HEK293 (cell line): ENCODE measurements around the gene NAGA.

Experiments used
- CTCF ChIA-PET: fragments of 350-600 bp; formaldehyde crosslinking; extraction: SDS; loops from one replicate; lab custom pipeline; 2021; ENCODE audit warnings: antibody characterized with exemption; lab: Yijun Ruan, JAX
- POLR2A ChIA-PET: fragments of 300-600 bp; formaldehyde crosslinking; extraction: SDS; loops from one replicate; lab custom pipeline; 2020; ENCODE audit warnings: antibody characterized with exemption, inconsistent platforms; lab: Yijun Ruan, JAX
- H3K27ac ChIP-seq: fragments of 200-500 bp; sonication (Bioruptor generic); 2 replicates; pipeline ENCODE4 v1.5.1; 2014; ENCODE audit warnings: low read depth, low read length, control low read depth, inconsistent platforms; ENCODE audit errors: extremely low read depth
- H3K36me3 ChIP-seq, 2 experiments: fragments of 200-500 bp in 1 of 2; sonication (Bioruptor generic) in 1 of 2; 1 replicate in 1 of 2; 2 replicates in 1 of 2; pipeline ENCODE4 v1.5.1; 2014 to 2017; ENCODE audit warnings: inconsistent platforms in 2 of 2, low read length in 2 of 2; ENCODE audit not compliant: control insufficient read depth in 2 of 2, insufficient read depth in 1 of 2
- H3K4me1 ChIP-seq: fragments of 200-500 bp; sonication (Bioruptor generic); 2 replicates; pipeline ENCODE4 v1.5.1; 2014; ENCODE audit warnings: mild to moderate bottlenecking, low read length, inconsistent platforms; ENCODE audit not compliant: control insufficient read depth, insufficient read depth
- H3K4me3 ChIP-seq: 2 replicates; pipeline ENCODE4 v1.5.1; 2011; ENCODE audit warnings: low read depth, mild to moderate bottlenecking, control low read depth, low read length, moderate library complexity
- H3K9me3 ChIP-seq: fragments of 200-500 bp; sonication (Bioruptor generic); 2 replicates; pipeline ENCODE4 v1.5.1; 2014; ENCODE audit warnings: low read depth, low read length, inconsistent platforms; ENCODE audit not compliant: control insufficient read depth, insufficient read depth
- KLF16 ChIP-seq: fragments of 450-650 bp; formaldehyde crosslinking; IDR thresholded peaks from 2 replicates; pipeline ENCODE4 v1.5.1; 2017; ENCODE audit warnings: missing biosample characterization, missing genetic modification characterization
- MEIS1 ChIP-seq: sonication (generic); formaldehyde crosslinking; IDR thresholded peaks from 2 replicates; pipeline ENCODE4 v1.8.1; 2022; ENCODE audit warnings: missing genetic modification reagents, mild to moderate bottlenecking, borderline replicate concordance
- PBX3 ChIP-seq: sonication (generic); formaldehyde crosslinking; IDR thresholded peaks from 2 replicates; pipeline ENCODE4 v1.8.1; 2022; ENCODE audit warnings: mild to moderate bottlenecking, moderate library complexity, missing genetic modification reagents
- PRDM6 ChIP-seq: fragments of 450-650 bp; formaldehyde crosslinking; IDR thresholded peaks from 2 replicates; pipeline ENCODE4 v1.5.1; 2017; ENCODE audit warnings: missing biosample characterization, missing genetic modification characterization
- ZIC2 ChIP-seq: fragments of 450-650 bp; formaldehyde crosslinking; IDR thresholded peaks from 2 replicates; pipeline ENCODE4 v1.5.1; 2016; ENCODE audit warnings: missing biosample characterization, missing genetic modification characterization
- ZNF148 ChIP-seq: fragments of 450-650 bp; formaldehyde crosslinking; IDR thresholded peaks from 2 replicates; pipeline ENCODE4 v1.5.0; 2017; ENCODE audit warnings: missing biosample characterization, missing genetic modification characterization, borderline replicate concordance
- ZNF174 ChIP-seq: fragments of 450-650 bp; formaldehyde crosslinking; IDR thresholded peaks from 2 replicates; pipeline ENCODE4 v1.5.0; 2017; ENCODE audit warnings: missing biosample characterization, mild to moderate bottlenecking, missing genetic modification characterization
- ZNF202 ChIP-seq: fragments of 450-650 bp; formaldehyde crosslinking; IDR thresholded peaks from 2 replicates; pipeline ENCODE4 v1.5.1; 2016; ENCODE audit warnings: missing biosample characterization, missing genetic modification characterization, borderline replicate concordance
- ZNF239 ChIP-seq: fragments of 450-650 bp; formaldehyde crosslinking; IDR thresholded peaks from 2 replicates; pipeline ENCODE4 v1.5.1; 2016; ENCODE audit warnings: missing biosample characterization, missing genetic modification characterization
- ZNF24 ChIP-seq: fragments of 450-650 bp; formaldehyde crosslinking; IDR thresholded peaks from 2 replicates; pipeline ENCODE4 v1.5.1; 2016; ENCODE audit warnings: missing biosample characterization, missing genetic modification characterization
- ZNF311 ChIP-seq: fragments of 450-650 bp; formaldehyde crosslinking; IDR thresholded peaks from 2 replicates; pipeline ENCODE4 v1.5.1; 2017; ENCODE audit warnings: missing biosample characterization, missing genetic modification characterization, borderline replicate concordance
- ZNF449 ChIP-seq: fragments of 450-650 bp; formaldehyde crosslinking; IDR thresholded peaks from 2 replicates; pipeline ENCODE4 v1.5.1; 2017; ENCODE audit warnings: missing biosample characterization, mild to moderate bottlenecking, missing genetic modification characterization, moderate library complexity
- ZNF544 ChIP-seq: fragments of 450-650 bp; formaldehyde crosslinking; IDR thresholded peaks from 2 replicates; pipeline ENCODE4 v1.5.0; 2017; ENCODE audit warnings: missing biosample characterization, missing genetic modification characterization
- ZNF560 ChIP-seq: fragments of 450-650 bp; formaldehyde crosslinking; IDR thresholded peaks from 2 replicates; pipeline ENCODE4 v1.5.1; 2017; ENCODE audit warnings: missing biosample characterization, missing genetic modification characterization, borderline replicate concordance
- ZNF585B ChIP-seq: fragments of 450-650 bp; formaldehyde crosslinking; IDR thresholded peaks from 2 replicates; pipeline ENCODE4 v1.5.1; 2016; ENCODE audit warnings: missing biosample characterization, missing genetic modification characterization
- ZNF626 ChIP-seq: fragments of 450-650 bp; sonication (Bioruptor Pico); formaldehyde crosslinking; IDR thresholded peaks from 2 replicates; pipeline ENCODE4 v1.5.1; 2018; ENCODE audit warnings: missing biosample characterization, missing genetic modification characterization, inconsistent platforms
- ZNF629 ChIP-seq: fragments of 450-650 bp; formaldehyde crosslinking; IDR thresholded peaks from 2 replicates; pipeline ENCODE4 v1.5.1; 2017; ENCODE audit warnings: missing biosample characterization, missing genetic modification characterization
- TF ChIP-seq, protein P1 (sequence below): fragments of 450-650 bp; formaldehyde crosslinking; IDR thresholded peaks from 2 replicates; pipeline ENCODE4 v1.5.1; 2016; ENCODE audit warnings: missing biosample characterization, missing genetic modification characterization
- TF ChIP-seq, protein P2 (sequence below): fragments of 450-650 bp; formaldehyde crosslinking; IDR thresholded peaks from 2 replicates; pipeline ENCODE4 v1.5.1; 2016; ENCODE audit warnings: missing biosample characterization, missing genetic modification characterization
- TF ChIP-seq, protein P3 (sequence below): fragments of 450-650 bp; formaldehyde crosslinking; conservative IDR thresholded peaks from 2 replicates; pipeline ENCODE4 v1.5.1; 2016; ENCODE audit warnings: low read depth, missing biosample characterization, missing genetic modification characterization

Gene NAGA

GRCh38 chr22:42084874-42085273 lies 14.3 kb upstream of the NAGA start (continued):
- no peak for TF ChIP-seq PRDM6 (tag by site-specific recombination)
- TF ChIP-seq ZNF560 (tag by site-specific recombination) = no peak
- TF ChIP-seq ZNF202 (tag by site-specific recombination) = no peak

GRCh38 chr22:42083119-42083518 lies 12.5 kb upstream of the NAGA start:
- ChIA-PET POLR2A (interaction anchor here (0.5 to 1.0 kb wide), 2 partner anchors 92 to 136 kb away, joined by 3 to 4 read pairs; partner anchors contain the start of gene CENPM), CTCF (interaction anchor here (0.6 to 0.7 kb wide), 2 partner anchors 49 to 485 kb away, joined by 3 read pairs; no protein-coding TSS in a partner anchor)

More at GRCh38 chr22:42083119-42083518, 12.5 kb upstream of the NAGA start:
- peaks cover 15 to 59% of the 10 kb centered on the region in 2 experiments for H3K36me3 ChIP-seq
- H3K9me3 ChIP-seq = no peaks in the 10 kb centered on the region
- peaks cover 4% of the 10 kb centered on the region; the same call in 1 of the 2 replicates for H3K4me1 ChIP-seq
- no peak for TF ChIP-seq ZNF544 (tag by site-specific recombination)
- TF ChIP-seq, protein P1, sequence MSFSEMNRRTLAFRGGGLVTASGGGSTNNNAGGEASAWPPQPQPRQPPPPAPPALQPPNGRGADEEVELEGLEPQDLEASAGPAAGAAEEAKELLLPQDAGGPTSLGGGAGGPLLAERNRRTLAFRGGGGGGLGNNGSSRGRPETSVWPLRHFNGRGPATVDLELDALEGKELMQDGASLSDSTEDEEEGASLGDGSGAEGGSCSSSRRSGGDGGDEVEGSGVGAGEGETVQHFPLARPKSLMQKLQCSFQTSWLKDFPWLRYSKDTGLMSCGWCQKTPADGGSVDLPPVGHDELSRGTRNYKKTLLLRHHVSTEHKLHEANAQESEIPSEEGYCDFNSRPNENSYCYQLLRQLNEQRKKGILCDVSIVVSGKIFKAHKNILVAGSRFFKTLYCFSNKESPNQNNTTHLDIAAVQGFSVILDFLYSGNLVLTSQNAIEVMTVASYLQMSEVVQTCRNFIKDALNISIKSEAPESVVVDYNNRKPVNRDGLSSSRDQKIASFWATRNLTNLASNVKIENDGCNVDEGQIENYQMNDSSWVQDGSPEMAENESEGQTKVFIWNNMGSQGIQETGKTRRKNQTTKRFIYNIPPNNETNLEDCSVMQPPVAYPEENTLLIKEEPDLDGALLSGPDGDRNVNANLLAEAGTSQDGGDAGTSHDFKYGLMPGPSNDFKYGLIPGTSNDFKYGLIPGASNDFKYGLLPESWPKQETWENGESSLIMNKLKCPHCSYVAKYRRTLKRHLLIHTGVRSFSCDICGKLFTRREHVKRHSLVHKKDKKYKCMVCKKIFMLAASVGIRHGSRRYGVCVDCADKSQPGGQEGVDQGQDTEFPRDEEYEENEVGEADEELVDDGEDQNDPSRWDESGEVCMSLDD (tag by site-specific recombination) = no peak
- no peak for TF ChIP-seq ZNF449
- no peak for TF ChIP-seq PBX3 (CRISPR knock-in tag)
- no peak for TF ChIP-seq ZNF311 (tag by site-specific recombination)
- TF ChIP-seq ZNF629 (tag by site-specific recombination) = no peak
- no peak for TF ChIP-seq KLF16 (tag by site-specific recombination)
- TF ChIP-seq, protein P2, sequence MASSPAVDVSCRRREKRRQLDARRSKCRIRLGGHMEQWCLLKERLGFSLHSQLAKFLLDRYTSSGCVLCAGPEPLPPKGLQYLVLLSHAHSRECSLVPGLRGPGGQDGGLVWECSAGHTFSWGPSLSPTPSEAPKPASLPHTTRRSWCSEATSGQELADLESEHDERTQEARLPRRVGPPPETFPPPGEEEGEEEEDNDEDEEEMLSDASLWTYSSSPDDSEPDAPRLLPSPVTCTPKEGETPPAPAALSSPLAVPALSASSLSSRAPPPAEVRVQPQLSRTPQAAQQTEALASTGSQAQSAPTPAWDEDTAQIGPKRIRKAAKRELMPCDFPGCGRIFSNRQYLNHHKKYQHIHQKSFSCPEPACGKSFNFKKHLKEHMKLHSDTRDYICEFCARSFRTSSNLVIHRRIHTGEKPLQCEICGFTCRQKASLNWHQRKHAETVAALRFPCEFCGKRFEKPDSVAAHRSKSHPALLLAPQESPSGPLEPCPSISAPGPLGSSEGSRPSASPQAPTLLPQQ (tag by site-specific recombination) = no peak
- TF ChIP-seq ZNF239 (tag by site-specific recombination) = no peak
- TF ChIP-seq ZNF626 (tag by site-specific recombination) = no peak
- no peak for TF ChIP-seq MEIS1 (CRISPR knock-in tag)
- TF ChIP-seq ZNF24 (tag by site-specific recombination) = no peak
- TF ChIP-seq ZNF585B (tag by site-specific recombination) = no peak
- TF ChIP-seq ZNF148 (tag by site-specific recombination) = no peak
- TF ChIP-seq, protein P3, sequence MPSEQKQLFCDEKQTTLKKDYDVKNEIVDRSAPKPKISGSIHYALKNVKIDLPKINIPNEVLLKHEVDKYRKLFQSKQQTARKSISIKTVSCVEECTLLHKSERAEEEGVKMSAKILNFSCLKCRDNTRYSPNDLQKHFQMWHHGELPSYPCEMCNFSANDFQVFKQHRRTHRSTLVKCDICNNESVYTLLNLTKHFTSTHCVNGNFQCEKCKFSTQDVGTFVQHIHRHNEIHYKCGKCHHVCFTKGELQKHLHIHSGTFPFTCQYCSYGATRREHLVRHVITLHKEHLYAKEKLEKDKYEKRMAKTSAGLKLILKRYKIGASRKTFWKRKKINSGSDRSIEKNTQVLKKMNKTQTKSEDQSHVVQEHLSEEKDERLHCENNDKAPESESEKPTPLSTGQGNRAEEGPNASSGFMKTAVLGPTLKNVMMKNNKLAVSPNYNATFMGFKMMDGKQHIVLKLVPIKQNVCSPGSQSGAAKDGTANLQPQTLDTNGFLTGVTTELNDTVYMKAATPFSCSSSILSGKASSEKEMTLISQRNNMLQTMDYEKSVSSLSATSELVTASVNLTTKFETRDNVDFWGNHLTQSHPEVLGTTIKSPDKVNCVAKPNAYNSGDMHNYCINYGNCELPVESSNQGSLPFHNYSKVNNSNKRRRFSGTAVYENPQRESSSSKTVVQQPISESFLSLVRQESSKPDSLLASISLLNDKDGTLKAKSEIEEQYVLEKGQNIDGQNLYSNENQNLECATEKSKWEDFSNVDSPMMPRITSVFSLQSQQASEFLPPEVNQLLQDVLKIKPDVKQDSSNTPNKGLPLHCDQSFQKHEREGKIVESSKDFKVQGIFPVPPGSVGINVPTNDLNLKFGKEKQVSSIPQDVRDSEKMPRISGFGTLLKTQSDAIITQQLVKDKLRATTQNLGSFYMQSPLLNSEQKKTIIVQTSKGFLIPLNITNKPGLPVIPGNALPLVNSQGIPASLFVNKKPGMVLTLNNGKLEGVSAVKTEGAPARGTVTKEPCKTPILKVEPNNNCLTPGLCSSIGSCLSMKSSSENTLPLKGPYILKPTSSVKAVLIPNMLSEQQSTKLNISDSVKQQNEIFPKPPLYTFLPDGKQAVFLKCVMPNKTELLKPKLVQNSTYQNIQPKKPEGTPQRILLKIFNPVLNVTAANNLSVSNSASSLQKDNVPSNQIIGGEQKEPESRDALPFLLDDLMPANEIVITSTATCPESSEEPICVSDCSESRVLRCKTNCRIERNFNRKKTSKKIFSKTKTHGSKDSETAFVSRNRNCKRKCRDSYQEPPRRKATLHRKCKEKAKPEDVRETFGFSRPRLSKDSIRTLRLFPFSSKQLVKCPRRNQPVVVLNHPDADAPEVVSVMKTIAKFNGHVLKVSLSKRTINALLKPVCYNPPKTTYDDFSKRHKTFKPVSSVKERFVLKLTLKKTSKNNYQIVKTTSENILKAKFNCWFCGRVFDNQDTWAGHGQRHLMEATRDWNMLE (tag by site-specific recombination) = no peak
- no peak for TF ChIP-seq ZIC2 (tag by site-specific recombination)
- no peak for TF ChIP-seq ZNF174
- no peak overlapping the region for H3K4me3 ChIP-seq
- no peak overlapping the region for H3K27ac ChIP-seq
